Erythroblast (primary cell): Measurements from ENCODE around the gene DIPK1C.
"Not testable (repeated sequence)": the region's sequence is repeated elsewhere in the genome, so short reads cannot be mapped to it uniquely, and the experiment has no call there.

ENCODE experiments used
- GATA1 ChIP-seq: IDR thresholded peaks from 2 replicates; pipeline ENCODE4 v1.6.1; 2011; ENCODE audit warnings: low read depth, mild to moderate bottlenecking, control low read depth, low read length, moderate library complexity
- POLR2A ChIP-seq: IDR thresholded peaks from 2 replicates; pipeline ENCODE4 v1.6.1; 2011; ENCODE audit warnings: mild to moderate bottlenecking, low read length

DNA sequence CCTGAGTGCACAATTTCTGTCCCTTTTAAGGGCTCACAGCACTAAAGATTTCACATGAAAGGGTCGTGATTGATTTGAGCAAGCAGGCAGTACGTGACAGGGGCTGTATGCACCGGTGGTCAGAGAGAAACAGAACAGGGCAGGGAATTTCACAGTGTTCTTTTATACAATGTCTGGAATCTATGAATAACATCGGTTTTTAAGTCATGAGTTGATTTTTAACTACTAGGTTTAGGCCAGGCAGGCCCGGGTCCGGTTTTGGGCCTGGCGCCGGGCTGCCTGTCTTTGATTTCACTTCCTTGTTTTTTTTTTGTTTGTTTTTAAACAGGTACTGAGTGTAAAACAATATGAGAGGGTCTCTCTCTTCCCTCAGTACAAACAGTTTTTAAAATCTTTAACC is 43.7 kb upstream of the DIPK1C start:
- not testable (repeated sequence) for TF ChIP-seq POLR2A, GATA1
